ENCODE results near the gene FGF22. TPM values are rescaled to one million over a fixed set of nuclear protein-coding genes. Genes with fewer than 3 reads are reported as not detected.

FGF22 gene
- total and polyA plus RNA-seq, 4 donors: 0.08 TPM; not detected in 3

DNA sequence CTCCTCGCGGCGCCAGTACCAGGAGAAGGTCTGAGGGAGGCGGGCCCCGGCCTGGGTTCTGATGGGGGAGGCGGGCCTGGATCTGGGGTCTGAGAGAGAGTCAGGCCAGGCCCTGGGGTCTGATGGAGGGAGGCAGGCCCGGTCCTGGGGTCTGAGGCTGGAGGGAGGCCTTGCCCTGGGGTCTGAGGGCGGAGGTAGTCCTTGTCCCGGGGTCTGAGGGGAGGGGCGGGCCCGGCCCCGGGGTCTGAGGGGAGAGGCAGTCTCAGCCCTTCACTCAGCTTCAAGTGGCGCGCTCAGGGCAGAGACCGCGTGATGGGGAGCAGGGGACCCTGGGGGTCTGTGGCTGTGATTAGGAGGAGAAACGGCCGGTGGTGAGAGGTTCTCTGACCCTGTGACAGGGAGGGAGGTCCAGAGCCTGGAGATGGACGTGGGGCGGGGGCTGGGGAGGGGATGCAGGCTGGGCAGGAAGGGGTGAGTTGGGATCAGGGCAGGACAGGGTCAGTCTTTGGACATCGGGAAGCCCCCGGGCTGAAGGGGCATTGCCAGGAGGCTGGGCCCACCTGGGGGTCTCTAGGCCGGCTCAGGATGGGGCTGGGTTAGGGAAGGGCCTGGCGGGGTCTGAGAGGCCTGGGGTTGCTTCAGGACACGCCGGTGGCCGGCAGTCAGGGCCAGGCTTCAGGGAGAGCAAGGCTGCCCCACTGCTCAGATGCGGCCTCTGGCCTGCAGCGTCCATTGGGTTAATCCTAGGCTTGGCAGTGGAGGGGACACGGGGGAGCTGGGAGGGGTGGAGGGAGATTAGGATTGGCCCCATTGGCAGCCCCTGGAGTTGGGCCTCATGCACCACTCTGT is 31.3 kb upstream of the FGF22 start:
- Histone ChIP-seq H3K36me3 (ENCODE audit: control insufficient read depth in 4 of 4, insufficient read depth in 3 of 4, low read depth in 1 of 4, low read length in 3 of 4) (peaks cover 0 to 2% (median 0%) of the 10 kb centered on the region in 4 donors), H3K4me3 (ENCODE audit: low read depth in 1 of 3, low read length in 3 of 3) (no peak overlapping the region), H3K4me1 (ENCODE audit: control insufficient read depth in 4 of 4, insufficient read depth in 4 of 4, low read length in 3 of 4) (peaks cover 0 to 3% (median 0%) of the 10 kb centered on the region in 4 donors), H3K27me3 (ENCODE audit: control insufficient read depth in 4 of 4, insufficient read depth in 4 of 4, low read length in 3 of 4) (no peaks in the 10 kb centered on the region), H3K9me3 (ENCODE audit: control insufficient read depth in 4 of 4, low read length in 3 of 4) (no peaks in the 10 kb centered on the region), H3K27ac (ENCODE audit: low read depth in 1 of 2, low read length in 2 of 2) (no peak overlapping the region), H3K9ac (ENCODE audit: low read depth in 1 of 2, low read length in 2 of 2) (no peak overlapping the region)
- no peak for TF ChIP-seq TAF1 (conservative IDR thresholded peaks at IDR 0.05)
- no peak for TF ChIP-seq FOXA1 (IDR thresholded peaks at IDR 0.05)
- no peak for TF ChIP-seq ZBTB33 (IDR thresholded peaks at IDR 0.05)
- TF ChIP-seq FOXA2 (IDR thresholded peaks at IDR 0.05): no peak
- TF ChIP-seq, protein P1, sequence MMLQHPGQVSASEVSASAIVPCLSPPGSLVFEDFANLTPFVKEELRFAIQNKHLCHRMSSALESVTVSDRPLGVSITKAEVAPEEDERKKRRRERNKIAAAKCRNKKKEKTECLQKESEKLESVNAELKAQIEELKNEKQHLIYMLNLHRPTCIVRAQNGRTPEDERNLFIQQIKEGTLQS (IDR thresholded peaks at IDR 0.05): no peak
- no peak for TF ChIP-seq GABPA (IDR thresholded peaks at IDR 0.05 in 1 of 2, conservative IDR thresholded peaks at IDR 0.05 in 1 of 2)
- TF ChIP-seq HNF4A (conservative IDR thresholded peaks at IDR 0.05): no peak
- TF ChIP-seq YY1 (IDR thresholded peaks at IDR 0.05): no peak
- TF ChIP-seq CTCF (IDR thresholded peaks at IDR 0.05; ENCODE audit: low read depth, low read length, missing input control): no peak
- no peak for TF ChIP-seq RXRA (IDR thresholded peaks at IDR 0.05)
- 80% methylated on average over 30 of the region's 30 CpGs for WGBS
- no peak for DNase-seq (ENCODE audit: low spot score)

DNA sequence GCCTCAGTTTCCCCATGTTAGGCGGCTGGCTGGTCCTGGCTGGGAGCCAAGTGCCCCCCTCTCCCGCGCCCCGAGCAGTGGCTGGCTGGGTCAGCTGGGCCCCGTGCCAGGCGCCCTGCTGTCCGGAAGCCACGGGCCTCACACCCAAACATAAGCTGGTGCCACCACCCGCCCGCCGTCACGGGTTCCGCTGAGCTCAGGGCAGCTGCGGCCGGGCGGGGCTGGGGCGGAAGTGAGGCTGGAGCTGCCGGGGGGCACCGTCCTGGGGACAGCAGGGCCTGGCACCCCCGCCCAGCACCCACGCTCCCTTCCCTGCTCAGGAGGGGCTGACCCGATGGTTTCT is 30.7 kb upstream of the FGF22 start:
- DNase-seq (ENCODE audit: low spot score): no peak
- Histone ChIP-seq H3K27ac (ENCODE audit: low read depth in 1 of 2, low read length in 2 of 2) (no peak overlapping the region), H3K36me3 (ENCODE audit: control insufficient read depth in 4 of 4, insufficient read depth in 3 of 4, low read depth in 1 of 4, low read length in 3 of 4) (peaks cover 0 to 2% (median 0%) of the 10 kb centered on the region in 4 donors), H3K4me1 (ENCODE audit: control insufficient read depth in 4 of 4, insufficient read depth in 4 of 4, low read length in 3 of 4) (peaks cover 0 to 3% (median 0%) of the 10 kb centered on the region in 4 donors), H3K4me3 (ENCODE audit: low read depth in 1 of 3, low read length in 3 of 3) (no peak overlapping the region), H3K9ac (ENCODE audit: low read depth in 1 of 2, low read length in 2 of 2) (no peak overlapping the region), H3K9me3 (ENCODE audit: control insufficient read depth in 4 of 4, low read length in 3 of 4) (no peaks in the 10 kb centered on the region), H3K27me3 (ENCODE audit: control insufficient read depth in 4 of 4, insufficient read depth in 4 of 4, low read length in 3 of 4) (no peaks in the 10 kb centered on the region)
- WGBS: 63% methylated on average over 22 of the region's 22 CpGs
- TF ChIP-seq, protein P1 (IDR thresholded peaks at IDR 0.05): no peak
- TF ChIP-seq JUND (IDR thresholded peaks at IDR 0.05) (no peak), ZBTB33 (IDR thresholded peaks at IDR 0.05) (no peak), NR2F2 (IDR thresholded peaks at IDR 0.05) (no peak), HNF4G (IDR thresholded peaks at IDR 0.05) (no peak), HNF4A (conservative IDR thresholded peaks at IDR 0.05) (no peak), EGR1 (IDR thresholded peaks at IDR 0.05; ENCODE audit: low read depth in 2 of 2) (no peak), YY1 (IDR thresholded peaks at IDR 0.05) (no peak), RAD21 (IDR thresholded peaks at IDR 0.05) (no peak), RXRA (IDR thresholded peaks at IDR 0.05) (no peak), GABPA (IDR thresholded peaks at IDR 0.05 in 1 of 2, conservative IDR thresholded peaks at IDR 0.05 in 1 of 2) (no peak), FOXA1 (IDR thresholded peaks at IDR 0.05) (no peak), FOXA2 (IDR thresholded peaks at IDR 0.05) (no peak), SP1 (IDR thresholded peaks at IDR 0.05) (no peak), TAF1 (conservative IDR thresholded peaks at IDR 0.05) (no peak), REST (IDR thresholded peaks at IDR 0.05) (no peak)
- TF ChIP-seq, protein P2, sequence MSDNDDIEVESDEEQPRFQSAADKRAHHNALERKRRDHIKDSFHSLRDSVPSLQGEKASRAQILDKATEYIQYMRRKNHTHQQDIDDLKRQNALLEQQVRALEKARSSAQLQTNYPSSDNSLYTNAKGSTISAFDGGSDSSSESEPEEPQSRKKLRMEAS (IDR thresholded peaks at IDR 0.05): no peak

Measured in liver (tissue), 9 donors.